Fibroblast of skin of abdomen (primary cell): Measurements from ENCODE around the gene TSHZ2.
A peak's percentile ranks its signal among the peaks of the same experiment; 100 is the strongest.
"Not testable (repeated sequence)": the region's sequence is repeated elsewhere in the genome, so short reads cannot be mapped to it uniquely, and the experiment has no call there.

Experiments
- DNase-seq: peaks from one replicate; pipeline ENCODE4 v3.0.0-alpha.2; 2013

The TSHZ2 gene

DNA sequence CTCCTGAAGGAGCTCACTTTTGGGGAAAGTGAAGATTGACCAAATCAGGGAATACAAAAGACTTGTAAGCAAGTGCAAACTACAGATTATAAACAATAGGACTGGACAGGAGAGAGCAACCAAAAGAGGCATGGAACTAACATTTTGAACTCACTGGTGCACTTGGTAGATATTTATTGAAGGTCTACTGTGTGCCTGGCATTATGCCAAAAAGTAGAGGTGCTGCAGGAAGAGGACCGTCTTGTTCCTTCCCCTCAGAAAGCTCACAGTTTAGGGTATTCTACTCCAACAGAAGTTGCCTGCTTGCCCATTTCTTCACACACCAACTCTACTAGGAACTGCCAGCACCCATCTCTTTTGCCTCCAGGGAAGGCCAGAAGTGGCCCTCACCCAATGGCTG, 10.0 kb upstream of the TSHZ2 start:
- no peak for DNase-seq

DNA sequence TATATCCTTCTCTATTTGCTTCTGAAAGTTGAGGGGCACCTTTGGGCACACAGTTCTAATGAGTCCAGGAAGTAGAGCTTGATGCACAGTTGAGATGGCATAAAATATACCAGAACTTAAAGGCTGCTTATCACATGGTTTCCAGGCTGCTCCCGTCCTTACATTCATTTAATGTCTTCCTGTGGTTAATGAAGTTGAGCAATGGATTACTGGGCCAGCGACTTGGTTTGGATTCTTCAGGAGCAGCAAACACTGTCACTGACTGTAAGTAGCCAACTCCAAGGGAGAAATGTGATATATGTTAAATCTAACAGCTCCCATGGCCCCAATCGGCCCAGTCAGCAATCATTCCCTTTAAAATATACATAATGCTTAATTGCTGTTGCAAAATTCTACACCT, 9.0 kb upstream of the TSHZ2 start:
- DNase-seq: peak; percentile 82

DNA sequence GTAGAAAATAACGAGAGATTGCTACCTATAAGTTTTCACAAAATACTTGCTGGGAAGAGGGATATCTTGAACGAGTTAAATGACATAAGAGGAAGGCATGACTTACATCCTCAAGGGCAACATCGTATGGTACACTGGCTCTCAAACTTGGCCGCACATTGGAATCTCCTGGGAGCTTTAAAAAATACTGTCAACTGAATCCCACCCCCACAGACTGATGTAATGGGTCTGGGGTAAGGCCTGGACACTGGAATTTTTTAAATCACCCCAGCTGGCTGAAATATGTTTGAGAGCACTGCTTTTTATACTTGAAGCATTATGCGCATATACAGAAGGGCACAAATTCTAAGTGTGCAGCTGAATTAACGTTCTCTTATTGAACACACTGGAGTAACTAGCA, 8.0 kb upstream of the TSHZ2 start:
- no peak for DNase-seq

DNA sequence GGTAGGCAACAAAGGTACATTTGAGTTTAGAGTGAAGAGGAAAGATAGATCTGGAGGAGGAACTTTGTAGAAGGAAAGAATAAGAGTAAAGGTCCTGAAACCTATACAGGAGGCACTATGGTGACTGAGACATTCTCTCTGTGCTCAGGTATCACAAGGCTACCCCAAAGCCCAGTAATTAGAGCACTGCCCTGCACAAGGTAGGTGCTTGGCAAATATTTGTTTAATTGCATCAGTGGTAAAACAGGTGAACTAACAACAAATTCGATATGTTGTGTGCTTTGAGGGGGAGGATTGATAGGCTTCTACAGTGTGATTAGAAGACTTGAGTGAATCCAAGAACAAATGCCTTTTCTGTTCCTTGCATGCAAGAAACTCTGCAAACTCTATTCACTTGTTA, 6.8 kb upstream of the TSHZ2 start:
- DNase-seq: no peak

DNA sequence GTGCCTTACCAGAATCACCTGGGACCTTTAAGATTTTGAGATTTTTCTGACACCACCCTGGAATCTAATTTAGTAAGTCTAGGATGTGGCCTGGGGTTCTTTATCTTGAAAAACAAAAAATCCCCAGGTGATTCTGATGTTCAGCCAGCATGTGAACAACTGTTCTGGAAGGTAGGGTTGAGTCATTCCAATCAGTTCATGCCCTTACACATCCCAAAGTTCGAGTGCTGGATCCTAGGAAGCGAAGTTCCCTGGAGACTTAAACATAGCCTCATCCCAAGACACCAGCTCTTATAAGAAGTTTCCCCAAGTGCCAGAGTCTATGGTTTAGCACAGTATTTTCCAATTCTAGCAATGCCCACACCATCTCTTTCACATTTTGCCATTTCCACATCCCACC, 6.3 kb upstream of the TSHZ2 start:
- DNase-seq: no peak

DNA sequence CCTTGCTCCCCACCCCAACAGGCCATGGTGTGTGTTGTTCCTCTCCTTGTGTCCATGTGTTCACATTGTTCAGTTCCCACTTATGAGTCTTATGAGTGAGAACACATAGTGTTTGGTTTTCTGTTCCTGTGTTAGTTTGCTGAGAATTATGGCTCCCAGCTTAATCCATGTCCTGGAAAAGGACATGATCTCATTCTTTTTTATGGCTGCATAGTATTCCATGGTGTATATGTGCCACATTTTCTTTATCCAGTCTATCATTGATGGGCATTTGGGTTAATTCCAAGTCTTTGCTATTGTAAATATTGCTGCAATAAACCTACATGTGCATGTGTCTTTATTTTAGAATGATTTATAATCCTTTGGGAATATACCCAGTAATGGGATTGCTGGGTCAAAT, 5.6 kb upstream of the TSHZ2 start:
- DNase-seq: not testable (repeated sequence)

DNA sequence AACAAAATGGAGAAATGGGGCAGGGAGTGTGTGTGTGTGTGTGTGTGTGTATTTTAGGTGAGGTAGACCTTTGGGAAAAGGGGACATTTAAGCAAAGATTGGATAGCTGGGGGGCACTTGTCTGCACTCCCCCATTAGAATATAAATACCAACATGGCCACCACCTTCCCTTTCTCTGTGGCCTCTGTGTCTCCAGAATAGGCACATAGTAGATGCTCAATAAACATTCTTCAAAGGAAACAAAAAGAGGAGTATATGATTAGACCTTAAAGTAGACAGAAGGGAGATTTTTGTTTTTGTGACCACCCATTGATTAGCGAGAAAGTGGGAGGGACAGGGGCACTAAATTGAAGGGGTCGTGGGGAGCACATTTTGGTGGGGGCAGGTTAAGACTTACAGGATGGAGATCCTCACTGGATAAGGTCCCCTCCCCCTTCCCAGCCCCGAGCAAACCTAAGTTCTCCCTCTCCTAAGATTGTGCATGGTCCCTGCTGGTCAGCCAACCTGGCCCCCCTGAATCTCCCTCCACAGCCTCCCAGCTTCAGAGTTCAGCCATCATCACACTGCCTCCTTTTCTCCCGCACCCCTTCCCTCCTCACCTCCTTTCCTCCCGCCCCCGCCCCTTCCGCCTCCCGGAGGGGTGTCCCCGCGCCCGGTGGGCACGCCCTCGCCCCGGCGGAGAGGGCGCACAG, 514 bp upstream of the TSHZ2 start:
- DNase-seq: no peak

DNA sequence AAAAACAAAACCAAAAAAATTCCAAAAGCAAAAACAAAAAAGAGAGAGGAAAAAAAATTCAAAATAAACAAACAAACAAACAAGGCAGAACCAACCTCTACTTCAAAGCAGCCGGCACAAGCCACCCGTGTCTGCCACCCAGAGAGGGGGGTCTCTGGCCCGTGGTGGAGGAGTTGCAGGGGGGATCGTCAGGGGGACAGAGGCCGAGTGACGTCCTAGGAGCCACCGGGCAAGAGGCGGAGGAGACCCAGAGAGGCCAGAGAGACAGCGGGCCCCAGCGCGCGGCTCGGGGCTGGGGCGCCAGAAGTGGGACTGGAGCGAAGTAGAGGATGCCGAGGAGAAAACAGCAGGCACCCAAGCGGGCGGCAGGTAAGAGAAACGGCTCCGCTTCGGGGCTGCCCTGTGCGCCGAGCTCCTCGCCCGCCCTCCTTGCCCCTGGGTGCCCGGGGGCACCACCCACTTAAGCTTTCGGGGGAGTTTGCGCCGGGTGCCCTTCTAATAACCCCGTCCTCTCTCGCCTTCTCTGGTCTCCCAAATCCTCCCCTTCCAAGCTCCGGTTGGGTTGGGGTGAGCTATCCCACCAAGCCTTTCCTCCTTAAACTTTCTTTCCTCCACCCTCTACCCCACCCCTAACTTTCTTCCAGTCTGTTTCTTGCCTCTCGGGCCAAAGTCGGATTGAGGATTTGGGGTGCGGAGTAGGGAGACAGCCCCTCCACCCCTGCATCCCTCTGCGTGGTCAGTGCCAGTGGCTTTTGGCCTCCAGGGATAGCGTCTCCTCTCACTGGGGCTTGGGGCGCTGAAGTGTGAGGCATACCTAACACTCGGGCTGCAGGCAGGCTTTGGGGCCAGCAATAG, 1.0 kb downstream of the TSHZ2 start:
- no peak for DNase-seq

DNA sequence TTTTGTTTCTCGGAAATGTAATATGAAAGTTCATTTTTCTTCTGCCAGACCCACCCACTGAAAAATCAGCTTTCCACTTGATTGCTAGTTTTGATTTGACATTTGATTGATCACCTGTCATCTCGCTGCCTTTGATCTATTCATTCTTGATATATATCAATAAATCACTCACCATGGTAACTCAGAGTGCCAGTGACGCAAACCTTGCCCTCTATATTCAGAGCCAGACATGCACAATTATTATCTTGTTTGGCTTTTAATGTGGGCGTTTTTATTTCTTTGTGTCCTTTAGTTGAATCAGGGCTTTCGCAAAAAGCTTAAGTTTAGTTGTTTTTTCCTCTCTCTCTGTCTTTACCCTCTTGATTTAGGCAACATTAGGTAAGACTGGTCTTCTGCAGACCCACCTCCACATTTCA, 2.0 kb downstream of the TSHZ2 start:
- no peak for DNase-seq

DNA sequence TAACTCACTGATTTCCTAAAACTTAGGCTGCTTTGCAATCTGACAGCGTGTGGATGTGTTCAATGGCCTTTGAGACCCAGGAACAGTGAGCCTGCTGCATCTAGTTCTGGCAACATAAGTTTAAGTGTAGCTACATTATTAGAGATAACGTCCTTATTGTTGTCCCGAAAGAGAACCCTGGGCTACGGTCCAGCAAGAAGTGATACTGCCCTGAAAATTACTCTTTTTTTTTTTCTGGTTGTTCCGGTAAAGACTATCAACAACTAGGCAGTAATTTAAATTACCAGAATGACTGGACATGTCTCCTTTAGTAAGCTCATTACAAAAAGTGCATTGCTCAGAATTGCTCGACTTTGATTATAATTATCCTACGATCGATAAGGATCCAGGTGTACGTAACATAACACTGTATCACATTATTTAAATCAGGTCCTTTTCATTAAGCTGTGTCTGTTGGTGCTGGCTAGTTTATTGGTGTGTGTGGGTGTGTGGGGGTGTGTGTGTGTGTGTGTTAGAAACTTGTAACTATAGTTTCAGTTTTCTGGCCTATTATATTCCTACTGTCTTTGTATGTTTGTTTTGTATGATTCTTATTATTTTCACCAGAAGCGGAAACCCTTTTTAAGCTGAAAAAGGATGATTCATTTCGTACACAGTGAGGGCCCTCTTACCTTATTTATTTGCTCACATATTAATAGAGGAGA, 3.0 kb downstream of the TSHZ2 start:
- DNase-seq: no peak

DNA sequence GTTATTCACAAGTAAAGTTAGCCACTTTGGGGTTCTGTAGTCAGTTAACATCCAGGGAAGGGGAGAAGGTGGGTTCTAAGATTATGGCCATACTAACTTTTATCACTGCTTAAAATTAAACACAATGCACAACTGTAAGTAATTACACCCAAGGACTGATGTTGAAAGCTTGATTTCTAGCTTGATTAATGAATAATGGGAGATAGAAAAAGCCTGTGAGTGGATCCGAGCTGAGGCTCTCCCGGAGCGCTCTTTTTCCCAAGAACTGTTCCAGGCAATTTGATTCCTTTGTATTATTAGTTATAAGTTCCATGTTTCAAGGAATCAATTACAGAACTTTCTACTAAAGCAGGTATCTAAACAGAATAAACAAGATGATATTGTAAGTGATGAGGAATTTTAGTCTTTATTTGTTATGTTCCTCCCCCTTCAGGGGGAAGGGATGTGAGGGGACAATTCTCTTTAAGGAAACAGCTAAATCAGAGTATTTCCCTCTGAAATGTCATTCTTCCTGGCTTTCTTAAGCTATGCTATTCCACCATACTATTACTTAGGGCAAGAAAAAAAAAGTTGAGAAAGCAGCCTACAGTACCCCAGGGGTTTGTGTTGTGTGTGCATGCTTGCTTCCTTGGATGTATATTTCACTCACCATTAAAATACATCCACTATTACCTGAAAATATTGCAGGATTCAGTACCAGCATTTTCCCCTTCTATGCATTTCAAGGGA, 3.8 kb downstream of the TSHZ2 start:
- no peak for DNase-seq

DNA sequence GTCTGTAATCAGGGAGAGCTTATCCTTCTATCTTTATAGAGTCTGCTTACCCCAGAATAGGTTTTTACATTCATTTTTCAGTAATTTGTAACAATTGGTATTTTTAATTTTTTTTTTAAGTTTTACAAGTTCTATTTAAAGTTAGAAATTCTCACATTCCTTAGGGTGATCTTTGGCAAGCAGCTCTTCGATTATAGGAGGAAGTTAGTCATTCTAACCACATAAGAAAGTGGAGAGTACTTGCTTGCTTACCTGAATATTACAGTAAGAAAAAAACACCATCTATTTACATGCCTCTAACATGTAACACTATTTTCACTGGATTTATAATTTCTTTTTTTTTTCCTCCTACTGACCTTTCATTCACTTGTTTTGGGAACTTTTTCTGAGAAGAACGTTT, 6.7 kb downstream of the TSHZ2 start:
- DNase-seq: peak; percentile 56

DNA sequence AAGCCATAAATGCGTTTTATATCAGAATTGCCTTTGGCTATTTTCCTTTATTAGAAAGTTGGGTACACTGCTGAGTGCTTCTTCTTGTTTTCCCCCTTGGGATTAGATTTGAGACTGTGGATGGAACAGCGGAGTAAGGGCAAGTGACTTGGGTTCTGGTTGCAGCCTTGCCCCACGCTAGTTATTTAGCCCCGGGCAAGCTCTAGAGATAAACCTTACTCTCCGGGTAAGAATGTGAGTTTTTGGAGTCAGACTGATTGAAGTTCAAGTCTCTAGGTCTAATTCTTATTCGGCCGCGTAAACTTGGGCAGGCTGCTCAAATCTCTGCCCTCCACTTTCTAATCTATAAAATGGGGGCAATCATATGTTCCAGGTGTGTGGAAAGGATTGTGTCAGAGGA, 8.9 kb downstream of the TSHZ2 start:
- no peak for DNase-seq

DNA sequence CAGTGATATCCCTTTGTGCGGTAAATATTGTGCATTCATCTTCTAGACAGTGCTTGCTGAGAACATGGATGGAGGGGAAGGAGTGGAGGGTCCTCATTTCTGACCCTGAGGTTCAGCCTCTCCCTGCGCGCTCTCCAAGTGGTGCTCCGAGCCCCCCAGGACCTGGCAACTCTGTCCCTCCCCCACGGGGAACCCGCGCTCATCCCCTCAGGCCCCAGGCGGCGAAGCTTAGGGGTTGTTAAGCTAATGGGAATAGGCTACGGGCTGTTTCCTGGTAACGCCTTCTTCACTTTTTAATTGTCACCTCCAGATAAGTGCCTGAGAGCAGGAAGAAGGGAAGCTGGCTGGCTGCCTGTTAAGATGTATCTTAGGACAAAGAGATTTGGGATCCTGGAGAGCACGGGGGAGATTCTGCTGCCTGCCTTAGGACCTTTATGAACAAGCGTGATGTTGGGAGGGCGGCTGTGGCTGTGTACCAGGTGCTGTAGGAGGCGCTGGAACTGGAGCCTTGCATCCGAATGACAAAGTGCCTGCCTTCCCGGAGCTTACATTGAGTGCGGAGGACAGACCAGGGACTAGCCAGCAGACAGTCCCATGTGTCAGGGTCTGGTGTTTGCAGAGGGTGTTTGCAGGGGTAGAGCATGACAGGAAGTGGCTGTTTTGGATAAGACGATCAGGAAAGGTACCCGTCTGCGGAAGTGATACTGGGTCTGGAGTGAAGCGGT, 11.7 kb downstream of the TSHZ2 start:
- DNase-seq: no peak

DNA sequence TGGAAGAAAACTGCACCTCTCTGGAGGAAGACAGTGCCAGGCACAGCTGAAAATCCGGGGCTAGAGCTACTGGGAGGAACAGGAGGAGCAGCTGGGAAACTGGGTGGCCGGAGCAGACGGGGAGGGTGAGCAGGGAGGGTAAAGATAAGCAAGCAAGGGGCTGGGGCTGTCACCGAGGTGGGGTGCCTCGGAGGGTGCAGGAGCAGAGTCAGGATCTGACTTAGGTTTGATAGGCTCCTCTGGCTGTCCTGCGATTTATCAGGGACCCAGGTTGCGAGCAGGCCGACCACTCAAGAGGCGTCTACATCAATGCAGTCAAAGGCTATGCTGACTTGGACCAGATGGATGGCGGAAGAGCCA, 12.3 kb downstream of the TSHZ2 start:
- DNase-seq: no peak

DNA sequence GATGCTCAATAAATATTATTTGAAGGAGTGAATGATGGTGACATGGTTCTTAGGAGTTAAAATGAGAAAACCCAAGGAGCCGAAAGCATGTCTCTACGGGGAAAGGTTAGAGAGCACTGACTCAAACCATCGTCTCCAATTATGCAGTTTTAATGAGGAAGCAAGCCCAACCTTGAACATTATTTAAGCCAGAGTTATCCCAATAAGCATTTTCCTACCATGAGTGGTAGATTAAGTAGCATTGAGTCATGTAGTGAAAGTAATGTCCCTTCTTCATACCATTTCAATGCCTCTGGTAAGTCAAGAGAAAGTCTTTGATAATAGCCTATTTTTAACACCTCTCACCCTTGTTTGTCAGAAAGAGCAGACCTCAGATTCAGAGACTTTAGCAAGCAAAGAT, 13.5 kb downstream of the TSHZ2 start:
- peak; percentile 71 for DNase-seq

DNA sequence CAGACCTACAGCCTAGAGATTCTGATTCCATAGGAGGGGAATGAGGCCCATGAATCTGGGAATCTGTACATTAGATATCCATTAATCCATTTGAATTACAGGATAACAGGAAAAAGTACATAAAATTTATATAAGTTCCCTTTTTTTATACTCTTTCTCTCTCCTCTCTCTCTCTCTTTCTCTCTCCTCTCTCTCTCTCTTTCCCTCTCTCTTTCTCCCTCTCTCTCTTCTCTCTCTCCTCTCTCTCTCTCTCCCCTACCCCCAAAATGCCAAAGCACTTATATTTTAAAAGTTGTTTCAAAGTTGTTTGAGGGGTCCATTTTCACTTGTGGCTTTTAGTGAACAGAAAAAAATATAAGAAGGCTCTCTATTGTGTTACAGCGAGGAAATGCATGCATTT, 15.1 kb downstream of the TSHZ2 start:
- DNase-seq: no peak

DNA sequence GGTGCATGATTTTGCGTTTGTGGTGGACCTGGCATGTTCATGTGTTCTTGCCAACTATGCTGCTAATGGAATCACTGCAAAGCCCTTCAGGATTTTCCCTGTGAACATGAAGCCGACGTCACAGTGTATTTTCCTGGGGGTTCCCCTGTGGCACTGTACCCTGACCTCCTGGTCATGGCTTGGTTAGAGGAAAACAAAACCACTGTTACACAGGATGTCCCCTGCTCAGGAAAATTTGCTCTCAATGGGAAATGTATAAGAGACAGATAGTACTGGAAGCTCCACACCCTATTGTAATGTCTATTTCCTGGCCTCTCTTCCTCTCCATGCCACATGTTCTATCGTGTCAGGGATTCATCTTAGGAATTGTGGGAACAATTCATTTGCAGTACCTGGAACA, 19.7 kb downstream of the TSHZ2 start:
- DNase-seq: no peak

DNA sequence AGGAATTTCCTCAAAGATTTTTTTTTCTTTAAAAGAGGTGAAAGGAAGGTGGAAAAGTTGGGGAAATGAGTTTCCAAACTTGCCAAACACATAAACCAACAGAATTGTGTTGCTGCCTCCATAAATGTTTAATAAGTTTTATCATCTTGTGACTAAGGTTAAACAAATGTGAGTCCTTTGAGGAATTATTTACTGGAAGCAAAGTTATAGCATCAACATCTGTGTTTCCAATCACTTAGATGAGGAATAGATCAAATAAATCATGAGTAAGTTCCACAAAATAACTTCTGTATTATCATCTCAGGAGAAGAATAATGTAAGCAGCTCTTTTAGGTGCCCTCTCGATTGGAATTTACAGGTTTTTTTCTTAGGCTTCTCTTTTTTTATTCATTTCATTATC, 20.5 kb downstream of the TSHZ2 start:
- no peak for DNase-seq

DNA sequence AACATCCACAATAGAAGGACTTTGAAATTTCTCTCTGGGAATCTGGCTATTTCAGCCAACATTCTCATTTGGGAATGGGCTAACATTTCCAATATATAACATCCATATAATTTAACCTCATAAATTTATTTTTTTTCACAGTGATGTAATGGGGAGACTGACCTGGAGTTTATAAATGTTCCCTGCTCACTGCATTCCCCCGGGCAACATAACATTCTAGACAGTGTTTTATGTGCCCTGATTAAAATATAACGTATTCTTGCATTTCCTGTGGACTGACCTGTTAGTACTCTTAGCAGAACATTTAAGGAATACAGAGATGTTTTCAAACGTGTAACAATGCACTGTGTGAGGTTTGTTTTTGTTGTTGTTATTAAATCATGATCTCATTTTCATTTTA, 20.9 kb downstream of the TSHZ2 start:
- no peak for DNase-seq

DNA sequence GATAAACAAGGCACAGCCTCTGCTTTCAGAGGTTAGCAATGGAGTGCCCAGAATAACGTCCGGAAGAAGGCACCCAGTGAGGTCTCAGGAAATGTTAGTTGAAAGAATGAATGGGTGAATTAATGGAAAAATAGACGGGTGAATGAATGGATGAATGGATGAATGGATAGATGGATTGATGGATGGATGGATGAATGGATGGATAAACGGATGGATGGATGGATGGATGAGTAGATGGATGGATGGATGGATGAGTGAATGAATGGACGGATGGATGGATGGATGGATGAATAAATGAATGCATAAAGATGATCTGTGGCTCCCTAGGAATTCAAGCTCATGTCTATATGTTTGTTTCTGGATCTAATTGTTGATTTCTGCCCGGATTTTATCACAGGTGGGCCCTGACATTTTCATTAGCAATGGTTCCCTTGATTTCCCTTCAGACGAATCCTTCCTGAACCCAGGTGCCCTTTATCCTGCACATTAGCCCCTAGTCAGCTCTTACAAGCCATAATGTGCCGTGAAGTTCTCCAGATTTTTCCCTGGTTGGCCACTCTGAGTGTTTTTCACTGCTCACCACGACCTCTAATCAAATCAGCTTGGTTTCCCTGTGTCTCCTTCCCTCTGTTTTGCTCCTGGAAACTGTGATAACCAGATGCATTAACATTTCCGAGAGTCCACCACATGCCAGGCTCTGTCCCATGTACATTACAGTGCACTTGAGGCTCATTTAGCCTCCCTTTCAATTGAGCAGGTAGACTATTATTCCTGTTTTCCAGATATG, 22.2 kb downstream of the TSHZ2 start:
- DNase-seq: no peak

DNA sequence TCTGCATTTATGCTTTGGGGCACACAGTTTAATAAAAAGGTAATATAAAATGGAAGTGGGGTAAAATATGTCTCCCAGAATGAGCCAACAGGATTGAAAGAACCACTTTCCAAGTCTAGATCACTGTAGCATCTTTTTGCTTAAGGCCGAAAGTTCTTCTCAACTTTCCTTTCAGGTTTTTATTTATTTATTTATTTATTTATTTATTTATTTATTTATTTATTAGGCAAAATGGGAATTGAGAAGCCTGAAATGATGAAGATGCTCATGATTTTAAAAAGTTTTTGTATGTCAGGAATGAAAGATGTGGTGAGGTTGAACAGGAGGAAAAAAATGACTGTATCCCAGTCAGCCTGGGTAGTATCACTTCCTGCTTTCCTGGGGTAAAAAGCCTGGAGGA, 24.0 kb downstream of the TSHZ2 start:
- no peak for DNase-seq
